Activated CD4-positive, alpha-beta memory T cell treated with anti-CD3 and anti-CD28 coated beads, Interleukin-2, amount 10 ng/mL, durations not matched to agents 7 days and 5 days (primary cell): ENCODE results near the gene TLE5. TPM values are rescaled to one million over a fixed set of nuclear protein-coding genes. Genes with fewer than 3 reads are reported as not detected.

Experiments
- CTCF ChIA-PET: fragments of 350-600 bp; sonication (Branson Sonifier 250); formaldehyde crosslinking; loops from one replicate; lab custom pipeline; 2021; ENCODE audit warnings: antibody characterized with exemption, inconsistent platforms; lab: Charles Lee
- POLR2A ChIA-PET: fragments of 350-600 bp; sonication (Branson Sonifier 250); formaldehyde crosslinking; loops from one replicate; lab custom pipeline; 2021; ENCODE audit warnings: antibody characterized with exemption; lab: Charles Lee
- DNase-seq: peaks from one replicate; pipeline ENCODE4 v3.0.0-alpha.2; 2020
- H3K27ac Mint-ChIP-seq: one replicate; pipeline ENCODE4 v1.8.0; 2021; ENCODE audit warnings: mild to moderate bottlenecking, mixed read lengths
- H3K27me3 Mint-ChIP-seq: one replicate; pipeline ENCODE4 v1.8.0; 2021; ENCODE audit warnings: mixed read lengths
- H3K36me3 Mint-ChIP-seq: one replicate; pipeline ENCODE4 v1.8.0; 2021; ENCODE audit warnings: low read depth, mixed read lengths
- H3K4me1 Mint-ChIP-seq: one replicate; pipeline ENCODE4 v1.8.0; 2021; ENCODE audit warnings: mixed read lengths
- H3K4me3 Mint-ChIP-seq: one replicate; pipeline ENCODE4 v1.8.0; 2021; ENCODE audit warnings: mild to moderate bottlenecking, mixed read lengths
- H3K9me3 Mint-ChIP-seq: one replicate; pipeline ENCODE4 v1.8.0; 2021; ENCODE audit warnings: mixed read lengths
- total RNA-seq, 2 experiments: library from RNA; stranded (reverse); gene quantifications; one replicate each; pipeline ENCODE4 v1.2.3, GENCODE V29; 2021

Gene TLE5
- total RNA-seq, 2 experiments from 2014 or later, result 712 to 724 TPM

DNA sequence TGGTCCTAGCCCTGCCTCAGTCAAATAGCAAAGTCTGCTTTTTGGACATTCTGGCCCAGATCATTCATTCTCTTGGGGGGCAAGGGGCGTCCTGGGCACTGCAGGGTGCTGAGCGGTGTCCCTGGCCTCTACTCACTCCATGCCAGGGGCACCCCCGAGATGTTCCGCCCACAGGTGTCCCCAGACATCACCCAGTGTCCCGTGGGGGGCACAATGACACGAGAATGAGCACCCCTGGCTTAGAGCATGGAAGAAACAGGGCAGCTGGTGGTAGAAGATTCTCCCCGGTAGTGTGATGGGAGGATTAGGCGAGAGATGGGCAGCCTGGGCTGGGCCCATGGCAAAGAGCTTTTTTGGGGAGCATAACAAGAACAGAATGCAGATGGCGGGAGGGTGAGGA is 5.3 kb upstream of the TLE5 start:
- peaks cover 2% of the 10 kb centered on the region for H3K36me3 Mint-ChIP-seq
- no peak for DNase-seq
- ChIA-PET POLR2A (no interaction called here), CTCF (interaction anchor here (0.6 kb wide), 1 partner anchor 24 kb away, joined by 4 read pairs; no protein-coding TSS in a partner anchor)
- H3K27ac Mint-ChIP-seq, result no peak overlapping the region
- H3K4me3 Mint-ChIP-seq, result no peak overlapping the region
- no peaks in the 10 kb centered on the region for H3K9me3 Mint-ChIP-seq
- H3K27me3 Mint-ChIP-seq, result no peaks in the 10 kb centered on the region
- peaks cover 15% of the 10 kb centered on the region for H3K4me1 Mint-ChIP-seq

DNA sequence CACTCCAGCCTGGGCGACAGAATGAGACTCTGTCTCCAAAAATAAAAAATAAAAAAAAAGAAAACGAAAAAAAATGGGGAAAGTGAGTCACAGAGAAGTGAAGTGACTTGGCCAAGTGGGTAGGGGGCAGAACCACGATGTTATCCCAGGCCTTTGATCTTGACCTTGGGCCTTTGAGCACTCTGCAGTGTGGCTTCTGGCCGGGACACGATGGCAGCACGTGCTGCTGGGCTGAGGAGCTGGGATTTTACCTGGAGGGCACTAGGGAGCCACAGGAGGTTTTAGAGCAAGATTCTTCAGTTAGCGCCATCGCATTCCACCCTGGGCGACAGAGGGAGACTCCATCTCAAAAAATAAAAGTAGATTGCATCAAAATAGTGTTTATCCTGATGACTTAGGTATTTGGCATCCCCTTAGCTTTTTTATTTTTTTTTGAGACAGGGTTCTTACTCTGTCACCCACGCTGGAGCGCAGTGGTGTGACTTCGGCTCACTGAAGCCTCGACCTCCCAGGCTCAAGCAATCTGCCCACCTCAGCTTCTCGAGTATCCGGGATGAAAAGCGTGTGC is 4.3 kb upstream of the TLE5 start:
- ChIA-PET POLR2A (no interaction called here), CTCF (interaction anchor here (0.9 kb wide), 1 partner anchor 10 kb away, joined by 3 read pairs; no protein-coding TSS in a partner anchor)
- no peak overlapping the region for H3K4me3 Mint-ChIP-seq
- H3K36me3 Mint-ChIP-seq, result peaks cover 2% of the 10 kb centered on the region
- H3K27me3 Mint-ChIP-seq, result no peaks in the 10 kb centered on the region
- H3K4me1 Mint-ChIP-seq, result peaks cover 15% of the 10 kb centered on the region
- H3K27ac Mint-ChIP-seq, result no peak overlapping the region
- no peaks in the 10 kb centered on the region for H3K9me3 Mint-ChIP-seq
- no peak for DNase-seq

DNA sequence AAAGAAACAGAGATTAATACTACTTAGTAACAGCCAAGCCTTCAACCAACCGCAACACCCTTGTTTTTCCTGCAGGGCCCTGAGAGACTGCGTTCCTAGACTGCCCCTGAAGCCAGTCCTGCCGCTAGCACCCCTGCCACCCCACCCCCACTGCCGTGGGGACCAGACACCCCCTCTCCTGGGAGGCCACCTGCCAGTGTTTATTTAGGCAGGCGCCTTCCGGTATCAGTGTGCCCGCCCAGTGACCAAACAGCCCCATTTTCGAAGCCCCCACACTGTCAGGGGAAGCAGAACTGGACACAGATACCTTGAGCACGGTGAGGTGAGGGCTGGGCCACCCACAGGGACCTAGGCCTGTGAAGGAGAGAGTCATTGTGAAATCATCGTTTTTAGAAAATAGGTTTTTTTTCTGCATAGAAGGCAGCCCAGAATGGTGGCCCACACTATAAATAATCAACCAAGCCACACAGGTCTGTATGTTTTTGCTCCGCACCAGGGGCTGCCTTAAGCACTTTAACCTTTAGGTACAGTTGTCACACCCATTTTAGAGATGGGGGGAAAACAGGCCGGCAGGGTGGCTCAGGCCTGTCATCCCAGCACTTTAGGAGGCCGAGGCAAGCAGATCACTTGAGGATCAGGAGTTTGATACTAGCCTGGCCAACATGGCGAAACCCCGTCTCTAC is 3.5 kb upstream of the TLE5 start:
- POLR2A ChIA-PET, result no interaction called here
- CTCF ChIA-PET, result interaction anchor here (0.9 kb wide), 1 partner anchor 11 kb away, joined by 3 read pairs; no protein-coding TSS in a partner anchor
- no peak overlapping the region for H3K4me3 Mint-ChIP-seq
- peaks cover 5% of the 10 kb centered on the region for H3K36me3 Mint-ChIP-seq
- H3K27ac Mint-ChIP-seq, result no peak overlapping the region
- DNase-seq, result no peak
- H3K27me3 Mint-ChIP-seq, result no peaks in the 10 kb centered on the region
- H3K9me3 Mint-ChIP-seq, result no peaks in the 10 kb centered on the region
- peaks cover 16% of the 10 kb centered on the region for H3K4me1 Mint-ChIP-seq

DNA sequence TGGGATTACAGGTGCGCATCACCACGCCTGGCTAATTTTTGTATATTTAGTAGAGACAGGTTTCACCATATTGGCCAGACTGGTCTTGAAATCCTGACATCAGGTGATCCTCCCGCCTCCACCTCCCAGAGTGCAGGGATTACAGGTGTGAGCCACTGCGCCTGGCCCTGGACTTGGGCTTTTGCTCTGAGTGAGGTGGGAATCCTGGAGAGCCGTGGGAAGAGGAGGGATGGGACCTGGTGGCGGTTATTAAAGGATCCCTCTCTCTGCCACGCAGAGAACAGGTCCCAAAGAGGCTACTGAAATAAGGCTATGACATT is 1.7 kb upstream of the TLE5 start:
- no peaks in the 10 kb centered on the region for H3K9me3 Mint-ChIP-seq
- no peak for DNase-seq
- peaks cover 19% of the 10 kb centered on the region for H3K36me3 Mint-ChIP-seq
- peak overlapping the region; percentile 91 for H3K4me3 Mint-ChIP-seq
- ChIA-PET POLR2A (no interaction called here), CTCF (interaction anchor here (1.2 kb wide), 1 partner anchor 12 kb away, joined by 6 read pairs; no protein-coding TSS in a partner anchor)
- peak overlapping the region; percentile 97 for H3K27ac Mint-ChIP-seq
- H3K4me1 Mint-ChIP-seq, result peaks cover 29% of the 10 kb centered on the region
- H3K27me3 Mint-ChIP-seq, result no peaks in the 10 kb centered on the region

DNA sequence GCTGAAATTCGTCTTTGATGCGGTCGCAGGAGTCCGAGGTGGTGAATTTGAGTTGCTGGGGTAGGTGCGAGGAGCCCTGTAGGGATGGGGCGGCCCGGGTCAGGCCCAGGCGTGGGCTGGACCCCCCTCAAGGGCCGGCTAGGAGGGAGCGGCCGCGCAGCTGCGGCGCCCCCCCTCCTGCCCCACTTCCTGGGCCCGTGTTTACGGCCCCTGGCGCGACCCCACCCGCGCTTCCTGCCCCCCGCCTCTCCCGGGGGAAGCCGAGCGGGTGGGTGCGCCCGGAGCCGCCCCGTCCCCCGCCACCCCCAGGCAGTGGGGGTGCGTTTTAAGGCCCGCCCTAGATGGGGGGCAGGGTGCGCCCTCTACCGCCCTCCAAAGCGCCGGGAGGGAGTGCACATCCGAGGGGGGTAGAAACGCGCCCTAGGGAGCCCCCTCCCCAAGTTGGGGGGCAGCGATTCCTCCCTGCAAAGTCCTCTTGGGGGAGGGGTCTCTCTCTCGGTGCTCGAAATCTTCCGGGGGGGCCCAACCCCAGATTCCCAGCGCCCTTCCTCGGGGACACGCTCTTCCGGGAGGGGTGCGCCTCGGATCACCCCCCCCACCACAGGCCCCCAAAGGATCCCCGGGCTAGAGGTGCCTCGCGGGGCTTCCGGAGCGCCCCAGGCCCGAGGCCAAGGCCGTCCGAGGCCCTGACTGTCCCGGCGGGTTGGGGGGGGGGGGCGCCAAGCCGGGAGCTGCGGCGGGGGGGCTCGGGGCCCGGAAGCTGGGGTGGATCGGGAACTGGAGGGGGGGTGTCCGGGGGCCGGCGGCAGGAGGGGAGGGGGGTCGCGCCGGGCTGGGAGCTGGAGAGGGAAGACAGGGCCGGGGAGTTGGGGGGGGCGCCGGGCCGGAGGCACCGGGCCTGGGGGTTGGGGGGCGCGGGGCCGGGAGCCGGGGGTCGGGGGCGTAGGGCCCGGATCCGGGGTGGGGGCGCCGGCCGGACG is 823 bp downstream of the TLE5 start:
- Mint-ChIP-seq H3K36me3 (peaks cover 40% of the 10 kb centered on the region), H3K4me1 (peaks cover 45% of the 10 kb centered on the region), H3K4me3 (peak overlapping the region; percentile 88), H3K27ac (peak overlapping the region; percentile 93), H3K9me3 (no peaks in the 10 kb centered on the region), H3K27me3 (no peaks in the 10 kb centered on the region)
- CTCF ChIA-PET, result interaction anchor here (0.6 to 3.2 kb wide), 7 partner anchors 15 to 519 kb away, joined by 3 to 23 read pairs (median 4); no protein-coding TSS in a partner anchor
- DNase-seq, result peak; percentile 75
- POLR2A ChIA-PET, result interaction anchor here (0.7 to 6.8 kb wide), 10 partner anchors 10 to 127 kb away, joined by 3 to 81 read pairs (median 6); partner anchors contain the start of gene S1PR4

DNA sequence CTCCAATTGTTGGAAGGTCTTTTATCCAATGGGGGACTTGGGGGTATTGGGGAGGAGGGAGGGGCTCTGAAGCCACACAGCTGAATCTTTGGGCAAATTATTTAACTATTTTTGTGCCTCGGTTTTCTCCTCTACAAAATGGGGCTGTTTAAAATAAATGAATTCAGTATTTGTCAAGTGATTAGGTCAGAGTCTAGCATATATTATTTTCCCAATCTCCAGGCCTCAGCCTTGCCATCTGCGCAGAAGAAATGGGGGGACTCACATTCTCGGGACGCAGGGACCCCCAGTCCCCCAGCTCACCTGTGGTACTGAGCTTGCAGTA is 1.5 kb downstream of the TLE5 start:
- H3K4me1 Mint-ChIP-seq, result peaks cover 45% of the 10 kb centered on the region
- CTCF ChIA-PET, result interaction anchor here (0.7 to 3.2 kb wide), 5 partner anchors 15 to 1678 kb away, joined by 3 to 23 read pairs (median 6); no protein-coding TSS in a partner anchor
- no peak for DNase-seq
- peak overlapping the region; percentile 88 for H3K4me3 Mint-ChIP-seq
- H3K27ac Mint-ChIP-seq, result peak overlapping the region; percentile 93
- no peaks in the 10 kb centered on the region for H3K9me3 Mint-ChIP-seq
- peaks cover 42% of the 10 kb centered on the region for H3K36me3 Mint-ChIP-seq
- POLR2A ChIA-PET, result interaction anchor here (0.7 to 6.8 kb wide), 7 partner anchors 9 to 118 kb away, joined by 4 to 81 read pairs (median 7); partner anchors contain the start of gene S1PR4
- no peaks in the 10 kb centered on the region for H3K27me3 Mint-ChIP-seq

DNA sequence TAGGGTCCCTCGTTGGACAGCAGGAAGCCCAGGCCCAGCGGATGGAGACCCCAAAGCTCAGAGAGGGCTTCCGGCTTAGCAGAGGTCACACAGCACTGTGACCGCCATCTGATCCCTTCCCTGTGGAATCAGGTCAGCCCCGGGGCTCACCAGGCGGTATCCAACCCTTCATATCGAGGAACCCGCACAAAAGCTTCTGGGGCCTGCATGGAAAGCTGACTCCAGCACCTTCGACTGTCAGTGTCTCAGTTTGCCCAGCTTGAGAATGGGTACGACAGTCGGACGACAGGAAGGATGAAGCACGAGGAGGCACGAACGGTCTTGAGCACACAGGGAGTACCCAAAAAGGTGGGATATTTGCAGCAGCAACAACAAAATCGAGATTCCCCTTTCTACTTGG is 2.6 kb downstream of the TLE5 start:
- ChIA-PET POLR2A (interaction anchor here (1.0 to 6.8 kb wide), 4 partner anchors 8 to 277 kb away, joined by 3 to 81 read pairs (median 14); partner anchors contain the start of gene SGTA), CTCF (interaction anchor here (3.2 kb wide), 1 partner anchor 23 kb away, joined by 23 read pairs; no protein-coding TSS in a partner anchor)
- H3K27ac Mint-ChIP-seq, result peak overlapping the region; percentile 93
- no peaks in the 10 kb centered on the region for H3K9me3 Mint-ChIP-seq
- H3K4me3 Mint-ChIP-seq, result peak overlapping the region; percentile 88
- peaks cover 50% of the 10 kb centered on the region for H3K4me1 Mint-ChIP-seq
- DNase-seq, result no peak
- H3K36me3 Mint-ChIP-seq, result peaks cover 52% of the 10 kb centered on the region
- no peaks in the 10 kb centered on the region for H3K27me3 Mint-ChIP-seq

DNA sequence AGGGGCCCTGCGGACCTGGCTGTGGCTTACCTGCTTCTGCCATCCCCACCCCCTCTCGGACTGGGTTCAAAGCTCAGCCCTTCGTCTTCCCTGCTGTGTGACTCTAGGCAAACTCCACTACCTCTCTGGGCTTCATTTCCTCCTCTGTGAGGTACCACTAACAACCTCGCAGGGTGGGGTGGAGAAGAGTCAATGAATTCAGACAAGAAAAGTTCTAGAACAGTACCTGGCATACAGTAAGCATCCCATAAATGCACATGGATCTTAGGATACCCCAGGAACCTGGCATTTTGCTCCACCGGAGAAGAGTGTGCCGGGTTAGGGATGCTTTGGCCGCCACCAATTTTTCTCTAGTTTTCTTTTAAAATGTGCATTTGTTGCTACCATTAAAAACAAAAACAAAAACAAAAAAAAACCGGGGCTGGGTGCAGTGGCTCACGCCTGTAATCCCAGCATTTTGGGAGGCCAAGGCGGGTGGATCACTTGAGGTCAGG is 3.4 kb downstream of the TLE5 start:
- Mint-ChIP-seq H3K4me1 (peaks cover 47% of the 10 kb centered on the region), H3K27ac (no peak overlapping the region), H3K9me3 (no peaks in the 10 kb centered on the region), H3K36me3 (peaks cover 58% of the 10 kb centered on the region), H3K27me3 (no peaks in the 10 kb centered on the region), H3K4me3 (peak overlapping the region; percentile 30)
- no peak for DNase-seq
- ChIA-PET POLR2A (interaction anchor here (1.0 to 6.8 kb wide), 2 partner anchors 22 to 276 kb away, joined by 3 to 81 read pairs; partner anchors contain the start of gene SGTA), CTCF (interaction anchor here (1.4 kb wide), 1 partner anchor 45 kb away, joined by 3 read pairs; no protein-coding TSS in a partner anchor)

DNA sequence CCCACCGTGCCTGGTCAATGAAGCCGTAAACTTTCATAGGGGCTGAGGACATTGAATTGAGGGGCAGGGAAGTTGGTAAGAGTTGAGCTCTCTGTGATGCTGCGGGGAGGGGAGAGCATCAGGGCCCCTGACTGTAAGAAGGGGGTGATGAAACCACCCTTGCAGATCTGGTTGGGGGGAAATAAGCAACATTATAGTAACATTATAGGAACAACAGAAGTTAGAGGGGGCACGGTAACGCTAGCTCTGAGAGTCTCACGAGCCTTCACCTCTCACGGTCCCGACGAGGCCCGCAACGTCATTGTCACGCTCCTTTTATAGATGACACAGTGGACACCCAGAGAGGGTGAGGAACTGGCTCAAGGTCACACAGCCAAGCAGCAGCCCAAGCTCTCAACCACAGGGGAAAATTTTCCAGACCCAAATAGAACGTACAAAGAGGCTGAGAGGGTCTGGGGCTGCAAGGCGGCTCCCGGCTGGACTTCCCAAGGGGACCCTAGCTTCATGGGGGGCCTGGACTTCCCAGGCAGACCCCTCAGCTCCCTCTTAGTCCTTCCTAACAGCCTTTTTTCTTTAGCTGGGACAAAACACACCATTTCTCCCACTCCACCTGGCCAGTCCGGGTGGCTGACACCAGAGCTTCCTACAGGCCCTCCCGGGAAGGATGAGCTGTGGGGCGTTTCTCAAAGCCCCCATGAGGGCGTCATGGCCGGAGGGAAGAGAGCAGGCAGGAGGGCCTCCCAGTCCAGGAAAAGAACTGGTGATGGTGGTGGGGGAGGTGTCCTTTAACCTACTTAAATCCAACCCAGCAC is 4.1 kb downstream of the TLE5 start:
- no peak overlapping the region for H3K4me3 Mint-ChIP-seq
- H3K27ac Mint-ChIP-seq, result peak overlapping the region; percentile 35
- H3K36me3 Mint-ChIP-seq, result peaks cover 62% of the 10 kb centered on the region
- ChIA-PET CTCF (interaction anchor here (1.0 to 1.4 kb wide), 2 partner anchors 45 to 96 kb away, joined by 3 to 4 read pairs; no protein-coding TSS in a partner anchor), POLR2A (interaction anchor here (1.0 to 6.8 kb wide), 3 partner anchors 15 to 275 kb away, joined by 3 to 81 read pairs (median 6); partner anchors contain the start of gene SGTA)
- no peak for DNase-seq
- H3K9me3 Mint-ChIP-seq, result no peaks in the 10 kb centered on the region
- H3K4me1 Mint-ChIP-seq, result peaks cover 40% of the 10 kb centered on the region
- H3K27me3 Mint-ChIP-seq, result no peaks in the 10 kb centered on the region

DNA sequence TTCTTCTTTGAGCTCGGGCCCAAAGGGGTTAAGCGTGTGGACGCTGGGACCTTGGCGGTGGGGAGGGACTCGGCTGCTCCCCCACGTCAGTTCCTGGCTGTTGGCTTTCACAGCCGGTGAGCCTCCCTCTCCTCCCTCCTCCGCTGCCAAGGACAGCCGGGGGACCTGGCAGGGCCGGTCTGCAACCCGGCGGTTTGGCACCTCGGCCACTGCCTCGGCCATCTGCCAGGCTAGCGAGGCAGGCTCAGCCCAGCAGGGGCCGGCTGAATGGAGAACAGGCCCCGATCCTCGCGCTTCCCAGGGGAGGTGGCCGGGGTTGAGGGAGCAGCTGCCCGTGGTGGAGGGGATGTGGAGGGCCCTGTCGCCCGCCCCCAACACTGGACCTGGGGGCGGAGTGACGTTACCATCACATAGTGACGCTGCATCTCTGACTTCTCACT is 5.0 kb downstream of the TLE5 start:
- peaks cover 36% of the 10 kb centered on the region for H3K4me1 Mint-ChIP-seq
- ChIA-PET POLR2A (interaction anchor here (1.8 to 6.8 kb wide), 2 partner anchors 14 to 21 kb away, joined by 6 to 81 read pairs; no protein-coding TSS in a partner anchor), CTCF (interaction anchor here (1.0 kb wide), 1 partner anchor 95 kb away, joined by 4 read pairs; no protein-coding TSS in a partner anchor)
- H3K4me3 Mint-ChIP-seq, result no peak overlapping the region
- no peaks in the 10 kb centered on the region for H3K27me3 Mint-ChIP-seq
- peaks cover 63% of the 10 kb centered on the region for H3K36me3 Mint-ChIP-seq
- no peak overlapping the region for H3K27ac Mint-ChIP-seq
- no peak for DNase-seq
- no peaks in the 10 kb centered on the region for H3K9me3 Mint-ChIP-seq

DNA sequence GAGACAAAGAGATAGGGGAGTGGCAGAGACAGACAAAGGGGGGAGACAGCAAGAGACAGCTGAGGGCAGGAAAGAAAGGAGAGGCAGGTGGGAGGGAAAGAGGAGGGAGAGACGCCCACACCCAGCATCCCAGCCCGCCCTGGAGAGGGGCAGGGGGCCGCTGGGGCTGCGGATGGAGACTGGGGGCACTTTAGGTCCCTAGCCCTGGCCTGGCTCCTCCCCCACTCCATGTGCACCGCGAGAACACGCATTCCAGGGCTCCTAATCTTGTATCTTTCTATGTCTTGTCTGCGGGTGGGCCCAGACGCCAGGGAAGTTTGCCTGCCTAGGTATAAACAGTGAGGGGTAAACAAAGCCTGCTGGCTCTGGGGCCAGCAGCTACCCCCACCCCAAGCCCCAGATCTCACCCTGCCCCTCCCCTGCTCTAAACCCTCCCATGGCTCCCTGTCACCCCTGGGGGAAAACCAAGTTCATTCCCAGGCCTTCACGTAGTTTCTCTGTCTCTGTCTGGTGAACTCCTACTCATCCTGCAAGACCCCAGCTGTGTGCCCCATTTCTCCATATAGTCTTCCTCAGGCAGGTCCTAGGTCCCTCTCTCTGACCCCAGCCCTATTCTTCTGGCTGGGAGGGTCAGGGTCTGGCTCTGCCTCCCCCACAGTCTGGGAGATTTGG is 5.7 kb downstream of the TLE5 start:
- Mint-ChIP-seq H3K36me3 (peaks cover 63% of the 10 kb centered on the region), H3K9me3 (no peaks in the 10 kb centered on the region), H3K27ac (no peak overlapping the region), H3K27me3 (no peaks in the 10 kb centered on the region), H3K4me3 (no peak overlapping the region), H3K4me1 (peaks cover 36% of the 10 kb centered on the region)
- ChIA-PET POLR2A (interaction anchor here (1.8 to 6.8 kb wide), 2 partner anchors 14 to 20 kb away, joined by 6 to 81 read pairs; no protein-coding TSS in a partner anchor), CTCF (no interaction called here)
- no peak for DNase-seq
